ENCODE measurements around the gene GCNA.

Gene GCNA

DNA sequence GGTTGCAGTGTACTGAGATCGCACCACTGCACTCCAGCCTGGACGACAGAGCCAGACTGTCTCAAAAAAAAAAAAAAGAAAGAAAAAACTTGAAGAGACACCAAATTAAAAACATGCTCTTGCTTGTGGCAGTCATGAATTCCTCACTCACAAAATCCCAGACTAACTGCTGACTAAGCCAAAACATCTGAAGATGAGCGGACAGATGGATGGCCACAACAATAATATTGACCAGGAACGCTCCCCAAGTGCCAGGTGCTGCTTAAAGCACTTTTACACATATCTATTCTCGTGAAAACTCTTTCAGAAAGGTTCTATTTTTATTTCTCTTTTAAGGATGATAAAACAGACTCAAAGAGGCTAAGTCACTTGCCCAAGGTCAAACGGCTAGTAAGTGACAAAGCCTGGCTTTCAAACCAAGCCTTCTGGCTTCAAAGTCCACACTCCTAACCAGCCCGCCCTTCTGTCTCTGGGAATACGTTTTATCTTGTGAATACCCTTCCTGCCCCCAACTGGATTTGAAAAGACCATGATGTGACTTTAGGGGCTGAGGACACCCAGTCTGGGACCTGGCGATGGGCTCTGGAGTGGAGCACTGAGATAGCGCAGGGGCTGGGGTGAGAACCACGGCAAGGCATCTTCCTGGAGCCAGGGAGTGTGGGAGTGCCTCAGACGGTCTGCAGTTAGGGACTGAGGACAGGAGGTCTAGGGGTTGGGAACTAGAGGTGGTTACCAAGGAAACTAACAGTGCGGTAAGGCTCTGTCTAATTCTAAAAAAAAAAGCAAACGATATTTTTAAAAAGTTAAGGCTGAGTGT lies 49.6 kb downstream of the GCNA start:
- TF ChIP-seq, protein P1, sequence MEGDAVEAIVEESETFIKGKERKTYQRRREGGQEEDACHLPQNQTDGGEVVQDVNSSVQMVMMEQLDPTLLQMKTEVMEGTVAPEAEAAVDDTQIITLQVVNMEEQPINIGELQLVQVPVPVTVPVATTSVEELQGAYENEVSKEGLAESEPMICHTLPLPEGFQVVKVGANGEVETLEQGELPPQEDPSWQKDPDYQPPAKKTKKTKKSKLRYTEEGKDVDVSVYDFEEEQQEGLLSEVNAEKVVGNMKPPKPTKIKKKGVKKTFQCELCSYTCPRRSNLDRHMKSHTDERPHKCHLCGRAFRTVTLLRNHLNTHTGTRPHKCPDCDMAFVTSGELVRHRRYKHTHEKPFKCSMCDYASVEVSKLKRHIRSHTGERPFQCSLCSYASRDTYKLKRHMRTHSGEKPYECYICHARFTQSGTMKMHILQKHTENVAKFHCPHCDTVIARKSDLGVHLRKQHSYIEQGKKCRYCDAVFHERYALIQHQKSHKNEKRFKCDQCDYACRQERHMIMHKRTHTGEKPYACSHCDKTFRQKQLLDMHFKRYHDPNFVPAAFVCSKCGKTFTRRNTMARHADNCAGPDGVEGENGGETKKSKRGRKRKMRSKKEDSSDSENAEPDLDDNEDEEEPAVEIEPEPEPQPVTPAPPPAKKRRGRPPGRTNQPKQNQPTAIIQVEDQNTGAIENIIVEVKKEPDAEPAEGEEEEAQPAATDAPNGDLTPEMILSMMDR (conservative IDR thresholded peaks at IDR 0.05; ENCODE audit: low read depth, low read length) = no peak
- no peak for DNase-seq (ENCODE audit: low read depth)
- no peak overlapping the region for H3K4me3 ChIP-seq (ENCODE audit: low read length)

- TF ChIP-seq, protein P1 (conservative IDR thresholded peaks at IDR 0.05; ENCODE audit: low read depth, low read length) = no peak
- H3K4me3 ChIP-seq (ENCODE audit: low read length) = no peak overlapping the region
- no peak for DNase-seq (ENCODE audit: low read depth)
Observed at GRCh38 chrX:71629467-71629866, 51.2 kb downstream of the GCNA start.

- no peak overlapping the region for H3K4me3 ChIP-seq (ENCODE audit: low read length)
- no peak for DNase-seq (ENCODE audit: low read depth)
- TF ChIP-seq, protein P1 (conservative IDR thresholded peaks at IDR 0.05; ENCODE audit: low read depth, low read length) = no peak
Observed at GRCh38 chrX:71632923-71633657, 54.9 kb downstream of the GCNA start.

- H3K4me3 ChIP-seq (ENCODE audit: low read length) = no peak overlapping the region
- DNase-seq (ENCODE audit: low read depth) = no peak
- TF ChIP-seq, protein P1 (conservative IDR thresholded peaks at IDR 0.05; ENCODE audit: low read depth, low read length) = no peak
Observed at GRCh38 chrX:71634366-71634765, 56.1 kb downstream of the GCNA start.

- no peak for DNase-seq (ENCODE audit: low read depth)
- TF ChIP-seq, protein P1 (conservative IDR thresholded peaks at IDR 0.05; ENCODE audit: low read depth, low read length) = no peak
- H3K4me3 ChIP-seq (ENCODE audit: low read length) = no peak overlapping the region
Observed at GRCh38 chrX:71636438-71637252, 58.4 kb downstream of the GCNA start.

DNA sequence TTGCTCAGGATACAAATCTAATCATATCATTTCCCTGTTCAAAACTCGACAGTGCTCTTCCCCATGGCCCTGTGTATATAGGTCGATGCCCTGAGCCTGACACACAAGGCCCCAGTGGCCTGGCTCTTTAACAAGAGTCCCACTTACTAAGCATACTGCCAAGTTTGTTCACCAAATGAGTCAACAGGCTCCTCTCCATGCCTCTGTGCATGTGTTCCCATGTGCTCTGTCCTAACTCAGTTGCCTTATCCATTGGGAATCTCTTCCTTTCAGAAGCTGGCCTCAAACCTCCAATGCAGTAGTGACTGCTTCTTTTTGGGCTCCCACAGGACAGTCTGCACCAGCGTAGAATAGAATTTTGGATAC lies 59.0 kb downstream of the GCNA start:
- DNase-seq (ENCODE audit: low read depth) = no peak
- H3K4me3 ChIP-seq (ENCODE audit: low read length) = no peak overlapping the region
- TF ChIP-seq, protein P1 (conservative IDR thresholded peaks at IDR 0.05; ENCODE audit: low read depth, low read length) = no peak

Data from retinal pigment epithelial cell (primary cell).